Astrocyte (in vitro differentiated cells and primary cell): ENCODE measurements around the gene RPL27A. TPM values are rescaled to one million over a fixed set of nuclear protein-coding genes. Genes with fewer than 3 reads are reported as not detected.

Experiments used
- DNase-seq: peaks from one replicate; pipeline ENCODE4 v3.0.0-alpha.2; 2010; ENCODE audit warnings: low read depth
- FAIRE-seq: peaks from 2 replicates; lab custom pipeline; 2011; peaks lifted over from hg19 to GRCh38; lab: Jason Lieb, UNC
- H2AFZ ChIP-seq: 2 replicates; pipeline ENCODE4 v1.6.0; 2012; ENCODE audit warnings: low read depth, low read length, inconsistent platforms
- H3K27ac ChIP-seq: 2 replicates; pipeline ENCODE4 v1.5.1; 2011; ENCODE audit warnings: low read depth, low read length, inconsistent platforms
- H3K27me3 ChIP-seq: 2 replicates; pipeline ENCODE4 v1.6.0; 2011; ENCODE audit warnings: low read length, inconsistent platforms; ENCODE audit not compliant: insufficient read depth
- H3K36me3 ChIP-seq: 2 replicates; pipeline ENCODE4 v1.5.1; 2011; ENCODE audit warnings: low read length, inconsistent platforms; ENCODE audit not compliant: insufficient read depth
- H3K4me1 ChIP-seq: 2 replicates; pipeline ENCODE4 v1.5.1; 2011; ENCODE audit warnings: low read length, inconsistent platforms; ENCODE audit not compliant: insufficient read depth
- H3K4me2 ChIP-seq: 2 replicates; pipeline ENCODE4 v1.6.0; 2012; ENCODE audit warnings: low read length, inconsistent platforms
- H3K4me3 ChIP-seq: 2 replicates; pipeline ENCODE4 v1.5.1; 2011; ENCODE audit warnings: low read depth, mild to moderate bottlenecking, low read length, inconsistent platforms; ENCODE audit not compliant: insufficient read depth
- H3K79me2 ChIP-seq: 2 replicates; pipeline ENCODE4 v1.6.0; 2012; ENCODE audit warnings: mild to moderate bottlenecking, low read length, inconsistent platforms; ENCODE audit not compliant: insufficient read depth
- H3K9ac ChIP-seq: 2 replicates; pipeline ENCODE4 v1.6.0; 2012; ENCODE audit warnings: mild to moderate bottlenecking, low read length, inconsistent platforms
- H3K9me3 ChIP-seq: 2 replicates; pipeline ENCODE4 v1.5.1; 2012; ENCODE audit warnings: low read depth, mild to moderate bottlenecking, low read length, inconsistent platforms; ENCODE audit not compliant: insufficient read depth
- H4K20me1 ChIP-seq: 2 replicates; pipeline ENCODE4 v1.6.0; 2012; ENCODE audit warnings: low read length, inconsistent platforms; ENCODE audit not compliant: insufficient read depth
- H3K27ac Mint-ChIP-seq: one replicate; pipeline ENCODE4 v1.8.0; 2021; ENCODE audit warnings: mild to moderate bottlenecking, mixed read lengths; ENCODE audit not compliant: unreplicated experiment
- H3K27me3 Mint-ChIP-seq: one replicate; pipeline ENCODE4 v1.8.0; 2021; ENCODE audit warnings: low read depth, mixed read lengths; ENCODE audit not compliant: unreplicated experiment
- H3K36me3 Mint-ChIP-seq: one replicate; pipeline ENCODE4 v1.8.0; 2021; ENCODE audit warnings: low read depth, mixed read lengths; ENCODE audit not compliant: unreplicated experiment
- H3K4me1 Mint-ChIP-seq: one replicate; pipeline ENCODE4 v1.8.0; 2021; ENCODE audit warnings: low read depth, mixed read lengths; ENCODE audit not compliant: unreplicated experiment
- H3K4me3 Mint-ChIP-seq: one replicate; pipeline ENCODE4 v1.8.0; 2021; ENCODE audit warnings: mild to moderate bottlenecking, moderate library complexity, mixed read lengths; ENCODE audit not compliant: unreplicated experiment
- H3K9me3 Mint-ChIP-seq: one replicate; pipeline ENCODE4 v1.8.0; 2021; ENCODE audit warnings: mild to moderate bottlenecking, mixed read lengths; ENCODE audit not compliant: unreplicated experiment
- CTCF ChIP-seq: IDR thresholded peaks from 2 replicates; pipeline ENCODE4 v1.5.1; 2011; ENCODE audit warnings: low read depth, mild to moderate bottlenecking, inconsistent platforms, low read length, moderate library complexity; ENCODE audit not compliant: insufficient read depth
- EZH2 ChIP-seq: IDR thresholded peaks from 2 replicates; pipeline ENCODE4 v1.6.1; 2012; ENCODE audit warnings: mild to moderate bottlenecking, low read length, inconsistent platforms; ENCODE audit not compliant: insufficient read depth
- total RNA-seq: library from RNA; stranded (reverse); gene quantifications from 2 replicates; pipeline ENCODE4 v1.2.1, GENCODE V29; 2021

RPL27A gene
- total RNA-seq, 1 donor from 2014 or later, result 682 TPM

DNA sequence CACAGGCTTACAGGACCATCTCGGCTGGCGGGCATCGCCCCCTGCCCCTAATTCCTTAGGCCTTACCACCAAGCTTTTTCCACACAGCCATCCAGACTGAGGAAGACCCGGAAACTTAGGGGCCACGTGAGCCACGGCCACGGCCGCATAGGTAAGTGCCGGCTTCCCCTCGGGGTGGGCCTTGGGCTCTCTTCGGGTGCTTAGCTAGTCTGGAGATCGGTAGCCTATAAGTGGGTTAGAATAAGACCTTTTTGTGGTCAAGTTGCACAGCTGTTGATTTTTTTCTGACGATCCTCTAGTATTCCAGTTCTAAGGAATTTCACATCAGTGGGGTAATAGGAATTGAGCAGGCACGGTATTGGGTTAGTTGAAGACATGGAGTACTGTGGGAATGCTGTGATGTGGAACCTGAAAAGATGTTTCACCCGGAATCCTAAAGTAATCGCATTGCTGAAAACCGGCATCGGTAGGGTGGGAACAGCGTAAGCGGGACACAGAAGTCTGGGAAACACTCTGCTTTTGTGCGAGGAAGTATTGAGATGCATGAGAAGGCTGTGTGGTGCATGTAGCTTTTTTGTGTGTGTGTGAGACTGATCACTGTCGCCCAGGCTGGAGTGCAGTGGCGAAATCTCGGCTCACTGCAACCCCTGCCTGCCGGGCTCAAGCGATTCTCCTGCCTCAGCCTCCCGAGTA lies 669 bp downstream of the RPL27A start:
- peaks cover 45% of the 10 kb centered on the region for H4K20me1 ChIP-seq
- H3K9me3 ChIP-seq, result no peaks in the 10 kb centered on the region
- no peaks in the 10 kb centered on the region for H3K27me3 ChIP-seq
- peak overlapping the region; percentile 99 for H3K9ac ChIP-seq
- peak overlapping the region; percentile 97 for H3K4me3 ChIP-seq
- H3K27ac Mint-ChIP-seq, result peak overlapping the region; percentile 94
- DNase-seq (peak; percentile 14), FAIRE-seq (no peak)
- no peaks in the 10 kb centered on the region for H3K9me3 Mint-ChIP-seq
- H3K4me1 ChIP-seq, result peaks cover 40% of the 10 kb centered on the region
- peak overlapping the region; percentile 92 for H3K4me2 ChIP-seq
- H3K36me3 Mint-ChIP-seq, result peaks cover 29% of the 10 kb centered on the region
- H2AFZ ChIP-seq, result peak overlapping the region; percentile 53
- H3K4me1 Mint-ChIP-seq, result peaks cover 33% of the 10 kb centered on the region
- H3K4me3 Mint-ChIP-seq, result peak overlapping the region; percentile 99
- TF ChIP-seq EZH2 (no peak), CTCF (no peak)
- H3K79me2 ChIP-seq, result peaks cover 48% of the 10 kb centered on the region
- peak overlapping the region; percentile 98 for H3K27ac ChIP-seq
- peaks cover 30% of the 10 kb centered on the region for H3K36me3 ChIP-seq
- H3K27me3 Mint-ChIP-seq, result no peaks in the 10 kb centered on the region

- H3K79me2 ChIP-seq, result peaks cover 48% of the 10 kb centered on the region
- DNase-seq (no peak), FAIRE-seq (no peak)
- Mint-ChIP-seq H3K36me3 (peaks cover 24% of the 10 kb centered on the region), H3K4me3 (peak overlapping the region; percentile 99), H3K9me3 (no peaks in the 10 kb centered on the region), H3K27ac (peak overlapping the region; percentile 63), H3K4me1 (peaks cover 38% of the 10 kb centered on the region), H3K27me3 (no peaks in the 10 kb centered on the region)
- peak overlapping the region; percentile 92 for H3K4me2 ChIP-seq
- no peak overlapping the region for H2AFZ ChIP-seq
- peaks cover 48% of the 10 kb centered on the region for H4K20me1 ChIP-seq
- H3K36me3 ChIP-seq, result peaks cover 30% of the 10 kb centered on the region
- H3K27me3 ChIP-seq, result no peaks in the 10 kb centered on the region
- H3K4me1 ChIP-seq, result peaks cover 53% of the 10 kb centered on the region
- no peaks in the 10 kb centered on the region for H3K9me3 ChIP-seq
- H3K9ac ChIP-seq, result peak overlapping the region; percentile 99
- peak overlapping the region; percentile 7 for H3K27ac ChIP-seq
- TF ChIP-seq EZH2 (no peak), CTCF (no peak)
- H3K4me3 ChIP-seq, result peak overlapping the region; percentile 97
Measured at GRCh38 chr11:8684600-8685290, 2.2 kb downstream of the RPL27A start.
